Sciatic nerve (tissue), 2 donors: ENCODE data around the gene AMPD3. TPM values are rescaled to one million over a fixed set of nuclear protein-coding genes. Genes with fewer than 3 reads are reported as not detected.
A peak's percentile ranks its signal among the peaks of the same experiment; 100 is the strongest.

Experiments used
- ATAC-seq: fragments of 200-7000 bp; cut with Tn5 transposase; one replicate; pipeline ENCODE4 v1.9.1; 2020; ENCODE audit warnings: mild to moderate bottlenecking, moderate library complexity
- DNase-seq: peaks from one replicate; pipeline ENCODE4 v3.0.0-alpha.2; 2020; ENCODE audit warnings: low spot score
- intact Hi-C: fragments of 100-400 bp; cut with DNase I; formaldehyde crosslinking; loops from one replicate; pipeline ENCODE4 v1.14.2; 2022
- total RNA-seq: library from RNA; stranded (reverse); fragmentation: NEBNext Ultra II Directional; extraction: Animal tissue kit (Norgen Biotek cat#: 25700); gene quantifications from one replicate; pipeline ENCODE4 v1.2.1, GENCODE V29; 2021
- donor health status: DM: no; HTN: no; CAD: no.
- donor health status: DM: no; HTN: no; CAD: no.

The AMPD3 gene
- total RNA-seq, 1 donor from 2014 or later, result 9.1 TPM

- DNase-seq (no peak), ATAC-seq (no peak)
- intact Hi-C loops, result no loop called here
Measured at GRCh38 chr11:10498426-10499250, 43.6 kb downstream of the AMPD3 start.

- intact Hi-C loops, result no loop called here
- ATAC-seq (peak; percentile 27), DNase-seq (no peak)
Measured at GRCh38 chr11:10499452-10499851, 44.4 kb downstream of the AMPD3 start.

GRCh38 chr11:10499874-10500601 is 45.0 kb downstream of the AMPD3 start:
- intact Hi-C loops, result no loop called here
- ATAC-seq (no peak), DNase-seq (no peak)

GRCh38 chr11:10500757-10501684 is 46.0 kb downstream of the AMPD3 start:
- ATAC-seq (no peak), DNase-seq (no peak)
- intact Hi-C loops, result no loop called here

- DNase-seq (no peak), ATAC-seq (no peak)
- intact Hi-C loops, result no loop called here
Measured at GRCh38 chr11:10502065-10502680, 47.1 kb downstream of the AMPD3 start.

GRCh38 chr11:10502770-10503169 is 47.7 kb downstream of the AMPD3 start:
- intact Hi-C loops, result no loop called here
- ATAC-seq, result peak; percentile 48
- DNase-seq, result no peak

- intact Hi-C loops, result no loop called here
- peak; percentile 48 for ATAC-seq
- DNase-seq, result no peak
Measured at GRCh38 chr11:10503221-10503620, 48.2 kb downstream of the AMPD3 start.

GRCh38 chr11:10503777-10504480 is 48.9 kb downstream of the AMPD3 start:
- DNase-seq (peak; percentile 54), ATAC-seq (peak; percentile 53)
- intact Hi-C loops, result no loop called here

- intact Hi-C loops, result no loop called here
- DNase-seq, result no peak
- ATAC-seq, result no peak
Measured at GRCh38 chr11:10504490-10504889, 49.4 kb downstream of the AMPD3 start.

GRCh38 chr11:10505278-10506007 is 50.4 kb downstream of the AMPD3 start:
- ATAC-seq, result no peak
- intact Hi-C loops, result no loop called here
- no peak for DNase-seq

- no peak for DNase-seq
- no peak for ATAC-seq
- intact Hi-C loops, result no loop called here
Measured at GRCh38 chr11:10506008-10506370, 50.9 kb downstream of the AMPD3 start.

- no peak for DNase-seq
- ATAC-seq, result no peak
- intact Hi-C loops, result no loop called here
Measured at GRCh38 chr11:10511181-10511621, 56.1 kb downstream of the AMPD3 start.

GRCh38 chr11:10514202-10514601 is 59.1 kb downstream of the AMPD3 start:
- DNase-seq, result no peak
- intact Hi-C loops, result no loop called here

GRCh38 chr11:10514709-10515108 is 59.6 kb downstream of the AMPD3 start:
- DNase-seq, result no peak
- intact Hi-C loops, result no loop called here
- ATAC-seq, result no peak

More at GRCh38 chr11:10514202-10514601, 59.1 kb downstream of the AMPD3 start:
- no peak for ATAC-seq

GRCh38 chr11:10515418-10515817 is 60.4 kb downstream of the AMPD3 start:
- intact Hi-C loops, result no loop called here
- DNase-seq (no peak), ATAC-seq (no peak)

- DNase-seq (no peak), ATAC-seq (no peak)
- intact Hi-C loops, result no loop called here
Measured at GRCh38 chr11:10518123-10518522, 63.1 kb downstream of the AMPD3 start.

GRCh38 chr11:10518891-10519290 is 63.8 kb downstream of the AMPD3 start:
- ATAC-seq, result no peak
- no peak for DNase-seq
- intact Hi-C loops, result no loop called here

- intact Hi-C loops, result no loop called here
Measured at GRCh38 chr11:10519630-10520029, 64.6 kb downstream of the AMPD3 start.

More at GRCh38 chr11:10519630-10520029, 64.6 kb downstream of the AMPD3 start:
- ATAC-seq (no peak), DNase-seq (no peak)
